ENCODE measurements around the gene BHMT2.

DNA sequence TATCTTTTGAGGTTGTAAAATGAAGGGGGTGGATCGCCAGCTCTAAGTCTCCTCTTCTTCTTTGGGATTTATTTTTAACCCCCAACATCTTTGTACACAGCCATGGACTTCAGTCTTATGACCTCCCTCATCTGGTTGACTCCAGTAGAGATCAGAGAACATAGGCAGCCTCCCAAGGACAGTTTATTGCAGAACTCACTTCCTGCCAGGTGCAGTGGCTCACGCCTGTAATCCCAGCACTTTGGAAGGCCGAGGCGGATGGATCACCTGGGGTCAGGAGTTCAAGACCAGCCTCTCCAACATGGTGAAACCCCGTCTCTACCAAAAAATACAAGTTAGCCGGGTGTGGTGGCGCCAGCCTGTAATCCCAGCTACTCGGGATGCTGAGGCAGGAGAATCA is 39.2 kb downstream of the BHMT2 start:
- TF ChIP-seq, protein P1, sequence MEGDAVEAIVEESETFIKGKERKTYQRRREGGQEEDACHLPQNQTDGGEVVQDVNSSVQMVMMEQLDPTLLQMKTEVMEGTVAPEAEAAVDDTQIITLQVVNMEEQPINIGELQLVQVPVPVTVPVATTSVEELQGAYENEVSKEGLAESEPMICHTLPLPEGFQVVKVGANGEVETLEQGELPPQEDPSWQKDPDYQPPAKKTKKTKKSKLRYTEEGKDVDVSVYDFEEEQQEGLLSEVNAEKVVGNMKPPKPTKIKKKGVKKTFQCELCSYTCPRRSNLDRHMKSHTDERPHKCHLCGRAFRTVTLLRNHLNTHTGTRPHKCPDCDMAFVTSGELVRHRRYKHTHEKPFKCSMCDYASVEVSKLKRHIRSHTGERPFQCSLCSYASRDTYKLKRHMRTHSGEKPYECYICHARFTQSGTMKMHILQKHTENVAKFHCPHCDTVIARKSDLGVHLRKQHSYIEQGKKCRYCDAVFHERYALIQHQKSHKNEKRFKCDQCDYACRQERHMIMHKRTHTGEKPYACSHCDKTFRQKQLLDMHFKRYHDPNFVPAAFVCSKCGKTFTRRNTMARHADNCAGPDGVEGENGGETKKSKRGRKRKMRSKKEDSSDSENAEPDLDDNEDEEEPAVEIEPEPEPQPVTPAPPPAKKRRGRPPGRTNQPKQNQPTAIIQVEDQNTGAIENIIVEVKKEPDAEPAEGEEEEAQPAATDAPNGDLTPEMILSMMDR (IDR thresholded peaks at IDR 0.05) = no peak
- no peak for TF ChIP-seq EZH2phosphoT487 (IDR thresholded peaks at IDR 0.05)
